Gastroesophageal sphincter (tissue), 3 donors: ENCODE data around the gene ACP1.

Source experiments
- POLR2A ChIP-seq, 2 donors: fragments of 450-650 bp; IDR thresholded peaks; one replicate each; pipeline ENCODE4 v1.6.1; 2017; ENCODE audit warnings: antibody characterized with exemption in 2 of 2, mild to moderate bottlenecking in 2 of 2, moderate library complexity in 1 of 2
- TF ChIP-seq, protein P1 (sequence below), 4 experiments: fragments of 200-600 bp in 2 of 4; fragments of 450-650 bp in 2 of 4; sonication (generic) in 1 of 4; IDR thresholded peaks; one replicate each; pipeline ENCODE4 v1.5.1; 2017 to 2019; ENCODE audit warnings: antibody characterized with exemption in 4 of 4, mild to moderate bottlenecking in 2 of 4, moderate library complexity in 2 of 4

DNA sequence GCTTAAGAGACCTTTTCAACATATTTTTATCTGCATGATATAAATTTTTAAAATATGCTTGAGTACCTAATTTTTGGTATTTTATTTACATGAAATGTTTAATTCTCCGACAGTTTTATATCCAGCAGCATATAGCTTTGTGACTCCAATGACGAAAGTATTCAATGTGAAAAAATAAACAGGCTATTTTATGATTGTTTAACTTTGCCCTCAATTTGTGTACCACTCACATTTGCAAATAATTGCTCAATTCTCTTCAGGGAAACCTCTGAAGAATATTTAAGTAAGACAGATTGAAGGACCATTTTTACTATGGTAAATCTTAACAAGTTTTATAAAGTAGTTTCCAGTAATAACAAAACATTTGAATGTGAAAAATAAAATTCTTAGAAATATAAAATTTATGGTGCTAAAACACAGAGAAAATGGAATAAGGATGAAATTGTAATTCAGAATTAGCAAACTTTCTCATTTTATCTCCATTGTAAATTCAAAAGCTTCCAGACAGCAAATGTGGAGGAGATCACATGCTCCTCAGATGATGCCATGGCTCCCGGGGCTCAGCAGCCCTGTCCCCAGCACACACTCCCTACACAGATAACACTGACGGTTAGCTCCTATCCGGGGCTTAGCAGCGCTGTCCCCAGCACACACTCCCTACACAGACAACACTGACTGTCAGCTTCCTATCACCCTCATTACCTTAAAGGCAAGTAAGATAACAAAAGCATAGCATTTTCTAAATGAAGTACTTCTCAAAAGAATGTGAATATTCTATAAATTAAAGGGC lies 40.6 kb upstream of the ACP1 start:
- TF ChIP-seq, protein P1, sequence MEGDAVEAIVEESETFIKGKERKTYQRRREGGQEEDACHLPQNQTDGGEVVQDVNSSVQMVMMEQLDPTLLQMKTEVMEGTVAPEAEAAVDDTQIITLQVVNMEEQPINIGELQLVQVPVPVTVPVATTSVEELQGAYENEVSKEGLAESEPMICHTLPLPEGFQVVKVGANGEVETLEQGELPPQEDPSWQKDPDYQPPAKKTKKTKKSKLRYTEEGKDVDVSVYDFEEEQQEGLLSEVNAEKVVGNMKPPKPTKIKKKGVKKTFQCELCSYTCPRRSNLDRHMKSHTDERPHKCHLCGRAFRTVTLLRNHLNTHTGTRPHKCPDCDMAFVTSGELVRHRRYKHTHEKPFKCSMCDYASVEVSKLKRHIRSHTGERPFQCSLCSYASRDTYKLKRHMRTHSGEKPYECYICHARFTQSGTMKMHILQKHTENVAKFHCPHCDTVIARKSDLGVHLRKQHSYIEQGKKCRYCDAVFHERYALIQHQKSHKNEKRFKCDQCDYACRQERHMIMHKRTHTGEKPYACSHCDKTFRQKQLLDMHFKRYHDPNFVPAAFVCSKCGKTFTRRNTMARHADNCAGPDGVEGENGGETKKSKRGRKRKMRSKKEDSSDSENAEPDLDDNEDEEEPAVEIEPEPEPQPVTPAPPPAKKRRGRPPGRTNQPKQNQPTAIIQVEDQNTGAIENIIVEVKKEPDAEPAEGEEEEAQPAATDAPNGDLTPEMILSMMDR (IDR thresholded peaks at IDR 0.05) = no peak
- no peak for TF ChIP-seq POLR2A (IDR thresholded peaks at IDR 0.05)
